ENCODE data around the gene POC1A. TPM values are rescaled to one million over a fixed set of nuclear protein-coding genes. Genes with fewer than 3 reads are reported as not detected.

Gene POC1A
- polyA plus RNA-seq, 1 donor (not counting 4 experiments of a cell fraction or from before 2014, with no cell fraction given) = 11.5 TPM

GRCh38 chr3:52118156-52118875 lies 35.9 kb downstream of the POC1A start:
- peaks cover 1 to 12% of the 10 kb centered on the region in 2 experiments for H3K36me3 ChIP-seq (ENCODE audit: control insufficient read depth in 2 of 2, extremely low read depth in 1 of 2, insufficient read depth in 2 of 2, low read length in 2 of 2)
- no peak for DNase-seq (ENCODE audit: low read depth, low spot score)
- H3K9me3 ChIP-seq (ENCODE audit: control insufficient read depth, low read depth, low read length) = no peaks in the 10 kb centered on the region
- H3K27me3 ChIP-seq (ENCODE audit: control insufficient read depth, extremely low read depth, insufficient read depth, low read length) = no peaks in the 10 kb centered on the region
- H4K20me1 ChIP-seq (ENCODE audit: control insufficient read depth, extremely low read depth, insufficient read depth, low read length) = no peaks in the 10 kb centered on the region
- H3K9me1 ChIP-seq (ENCODE audit: control insufficient read depth, extremely low read depth, insufficient read depth, low read length) = peaks cover 5% of the 10 kb centered on the region
- no peak overlapping the region for H2AFZ ChIP-seq (ENCODE audit: control insufficient read depth, low read length)
- FAIRE-seq = no peak
- dilution Hi-C loops (cut with MboI; ENCODE audit: extremely low pct_ligation_motif_present, low sequenced_read_pairs) = no loop called here
- peaks cover 36% of the 10 kb centered on the region for H3K4me1 ChIP-seq (ENCODE audit: control insufficient read depth, extremely low read depth, insufficient read depth, low read length)
- H3K4me3 ChIP-seq (ENCODE audit: control insufficient read depth in 2 of 3, extremely low read depth in 1 of 3, insufficient read depth in 2 of 3, low read depth in 1 of 3, low read length in 3 of 3) = no peak overlapping the region
- no peak overlapping the region for H3K9ac ChIP-seq (ENCODE audit: control insufficient read depth, extremely low read depth, insufficient read depth, low read length)
- no peak overlapping the region for H3K27ac ChIP-seq (ENCODE audit: control insufficient read depth, insufficient read depth, low read length)
- H3K79me2 ChIP-seq (ENCODE audit: control insufficient read depth, insufficient read depth, low read length) = no peaks in the 10 kb centered on the region
- TF ChIP-seq CTCF (optimal IDR thresholded peaks at IDR 0.05 in 1 of 3, IDR thresholded peaks at IDR 0.05 in 1 of 3, conservative IDR thresholded peaks at IDR 0.05 in 1 of 3; ENCODE audit: extremely low read depth in 1 of 3, insufficient read depth in 2 of 3, low read length in 3 of 3) (no peak), EZH2 (IDR thresholded peaks at IDR 0.05; ENCODE audit: low read length) (no peak)
- H3K4me2 ChIP-seq (ENCODE audit: control insufficient read depth, extremely low read depth, insufficient read depth, low read depth, low read length) = no peak overlapping the region

DNA sequence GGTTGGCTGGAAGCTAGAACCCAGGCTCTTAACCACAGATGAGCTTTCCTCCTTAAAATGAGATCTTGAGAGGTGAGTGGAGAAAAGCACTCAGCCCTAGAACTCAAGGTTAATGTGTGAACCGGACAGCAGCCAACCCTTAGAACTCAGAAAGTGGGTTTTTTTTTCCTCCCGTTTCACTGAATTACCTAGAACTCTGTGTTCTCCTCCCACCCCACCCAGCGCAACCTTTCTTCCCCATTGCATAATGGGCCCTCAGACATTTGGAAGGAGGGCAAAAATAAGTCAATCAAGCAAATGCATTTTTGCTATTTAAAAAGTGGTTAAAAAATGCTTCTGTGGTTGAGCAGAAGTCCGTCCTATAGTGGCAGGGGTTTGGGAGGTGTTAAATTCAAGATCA lies 36.7 kb downstream of the POC1A start:
- H3K4me1 ChIP-seq (ENCODE audit: control insufficient read depth, extremely low read depth, insufficient read depth, low read length) = peaks cover 29% of the 10 kb centered on the region
- dilution Hi-C loops (cut with MboI; ENCODE audit: extremely low pct_ligation_motif_present, low sequenced_read_pairs) = no loop called here
- no peaks in the 10 kb centered on the region for H3K9me3 ChIP-seq (ENCODE audit: control insufficient read depth, low read depth, low read length)
- H3K27ac ChIP-seq (ENCODE audit: control insufficient read depth, insufficient read depth, low read length) = no peak overlapping the region
- FAIRE-seq (peak; percentile 5), DNase-seq (ENCODE audit: low read depth, low spot score) (no peak)
- H3K36me3 ChIP-seq (ENCODE audit: control insufficient read depth in 2 of 2, extremely low read depth in 1 of 2, insufficient read depth in 2 of 2, low read length in 2 of 2) = peaks cover 1 to 9% of the 10 kb centered on the region in 2 experiments
- no peaks in the 10 kb centered on the region for H3K27me3 ChIP-seq (ENCODE audit: control insufficient read depth, extremely low read depth, insufficient read depth, low read length)
- H3K4me2 ChIP-seq (ENCODE audit: control insufficient read depth, extremely low read depth, insufficient read depth, low read depth, low read length) = no peak overlapping the region
- H3K4me3 ChIP-seq (ENCODE audit: control insufficient read depth in 2 of 3, extremely low read depth in 1 of 3, insufficient read depth in 2 of 3, low read depth in 1 of 3, low read length in 3 of 3) = no peak overlapping the region
- TF ChIP-seq CTCF (optimal IDR thresholded peaks at IDR 0.05 in 1 of 3, IDR thresholded peaks at IDR 0.05 in 1 of 3, conservative IDR thresholded peaks at IDR 0.05 in 1 of 3; ENCODE audit: extremely low read depth in 1 of 3, insufficient read depth in 2 of 3, low read length in 3 of 3) (no peak), EZH2 (IDR thresholded peaks at IDR 0.05; ENCODE audit: low read length) (no peak)
- peaks cover 5% of the 10 kb centered on the region for H3K9me1 ChIP-seq (ENCODE audit: control insufficient read depth, extremely low read depth, insufficient read depth, low read length)
- H3K9ac ChIP-seq (ENCODE audit: control insufficient read depth, extremely low read depth, insufficient read depth, low read length) = no peak overlapping the region
- H2AFZ ChIP-seq (ENCODE audit: control insufficient read depth, low read length) = no peak overlapping the region
- no peaks in the 10 kb centered on the region for H4K20me1 ChIP-seq (ENCODE audit: control insufficient read depth, extremely low read depth, insufficient read depth, low read length)
- no peaks in the 10 kb centered on the region for H3K79me2 ChIP-seq (ENCODE audit: control insufficient read depth, insufficient read depth, low read length)

All from keratinocyte (primary cell).